Fibroblast of lung (primary cell): ENCODE results near the gene MEF2A.

Experiments used
- EZH2 ChIP-seq: IDR thresholded peaks from 2 replicates; pipeline ENCODE4 v1.5.1; 2012; ENCODE audit warnings: low read length, control low read depth, mild to moderate bottlenecking; ENCODE audit errors: missing control alignments
- TF ChIP-seq, protein P1 (sequence below), 2 donors: IDR thresholded peaks in 1 of 2; conservative IDR thresholded peaks in 1 of 2; 1 replicate in 1 of 2; 2 replicates in 1 of 2; pipeline ENCODE4 v1.5.1; 2011 to 2012; ENCODE audit warnings: low read length in 2 of 2, control low read depth in 1 of 2, inconsistent platforms in 1 of 2, low read depth in 1 of 2, mild to moderate bottlenecking in 1 of 2

- TF ChIP-seq, protein P1, sequence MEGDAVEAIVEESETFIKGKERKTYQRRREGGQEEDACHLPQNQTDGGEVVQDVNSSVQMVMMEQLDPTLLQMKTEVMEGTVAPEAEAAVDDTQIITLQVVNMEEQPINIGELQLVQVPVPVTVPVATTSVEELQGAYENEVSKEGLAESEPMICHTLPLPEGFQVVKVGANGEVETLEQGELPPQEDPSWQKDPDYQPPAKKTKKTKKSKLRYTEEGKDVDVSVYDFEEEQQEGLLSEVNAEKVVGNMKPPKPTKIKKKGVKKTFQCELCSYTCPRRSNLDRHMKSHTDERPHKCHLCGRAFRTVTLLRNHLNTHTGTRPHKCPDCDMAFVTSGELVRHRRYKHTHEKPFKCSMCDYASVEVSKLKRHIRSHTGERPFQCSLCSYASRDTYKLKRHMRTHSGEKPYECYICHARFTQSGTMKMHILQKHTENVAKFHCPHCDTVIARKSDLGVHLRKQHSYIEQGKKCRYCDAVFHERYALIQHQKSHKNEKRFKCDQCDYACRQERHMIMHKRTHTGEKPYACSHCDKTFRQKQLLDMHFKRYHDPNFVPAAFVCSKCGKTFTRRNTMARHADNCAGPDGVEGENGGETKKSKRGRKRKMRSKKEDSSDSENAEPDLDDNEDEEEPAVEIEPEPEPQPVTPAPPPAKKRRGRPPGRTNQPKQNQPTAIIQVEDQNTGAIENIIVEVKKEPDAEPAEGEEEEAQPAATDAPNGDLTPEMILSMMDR (conservative IDR thresholded peaks at IDR 0.05 in 1 of 2, IDR thresholded peaks at IDR 0.05 in 1 of 2; ENCODE audit: low read depth in 1 of 2, low read length in 2 of 2) = no peak
- TF ChIP-seq EZH2 = no peak
These were observed 145.8 kb downstream of the MEF2A start for GRCh38 chr15:99711625-99712024.
